ENCODE measurements around the gene SPACA9. TPM values are rescaled to one million over a fixed set of nuclear protein-coding genes. Genes with fewer than 3 reads are reported as not detected.

The SPACA9 gene
- total RNA-seq, 1 donor from 2014 or later, result 1.2 TPM

DNA sequence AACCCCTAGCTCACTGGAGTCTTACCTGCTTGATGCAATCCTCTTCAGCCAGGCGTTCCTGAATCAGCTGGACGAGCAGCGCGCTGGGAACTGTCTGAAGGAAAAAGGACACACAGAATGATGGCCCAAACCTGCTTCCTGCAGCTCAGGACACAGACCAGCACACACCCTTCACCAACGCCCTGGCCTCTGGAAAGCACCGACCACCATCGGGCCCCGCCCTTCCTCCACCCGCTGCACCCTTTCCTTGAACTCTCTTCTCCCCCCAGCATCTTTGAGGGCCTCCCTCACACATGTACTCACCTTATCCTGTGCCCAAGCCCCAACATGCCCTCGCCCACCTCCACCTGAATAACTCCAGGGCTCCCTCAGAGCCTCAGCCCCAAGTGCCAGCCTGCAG lies 23.9 kb upstream of the SPACA9 start:
- H3K27ac Mint-ChIP-seq, result no peak overlapping the region
- no peaks in the 10 kb centered on the region for H3K9me3 Mint-ChIP-seq
- no peaks in the 10 kb centered on the region for H3K36me3 Mint-ChIP-seq (ENCODE audit: low read depth)
- H3K27me3 Mint-ChIP-seq, result no peaks in the 10 kb centered on the region
- ATAC-seq (ENCODE audit: low read depth), result no peak
- POLR2A ChIA-PET, result interaction anchor here (0.6 kb wide), 1 partner anchor 58 kb away, joined by 5 read pairs; no protein-coding TSS in a partner anchor
- CTCF ChIA-PET, result interaction anchor here (1.3 kb wide), 1 partner anchor 47 kb away, joined by 3 read pairs; no protein-coding TSS in a partner anchor
- TF ChIP-seq, protein P1, sequence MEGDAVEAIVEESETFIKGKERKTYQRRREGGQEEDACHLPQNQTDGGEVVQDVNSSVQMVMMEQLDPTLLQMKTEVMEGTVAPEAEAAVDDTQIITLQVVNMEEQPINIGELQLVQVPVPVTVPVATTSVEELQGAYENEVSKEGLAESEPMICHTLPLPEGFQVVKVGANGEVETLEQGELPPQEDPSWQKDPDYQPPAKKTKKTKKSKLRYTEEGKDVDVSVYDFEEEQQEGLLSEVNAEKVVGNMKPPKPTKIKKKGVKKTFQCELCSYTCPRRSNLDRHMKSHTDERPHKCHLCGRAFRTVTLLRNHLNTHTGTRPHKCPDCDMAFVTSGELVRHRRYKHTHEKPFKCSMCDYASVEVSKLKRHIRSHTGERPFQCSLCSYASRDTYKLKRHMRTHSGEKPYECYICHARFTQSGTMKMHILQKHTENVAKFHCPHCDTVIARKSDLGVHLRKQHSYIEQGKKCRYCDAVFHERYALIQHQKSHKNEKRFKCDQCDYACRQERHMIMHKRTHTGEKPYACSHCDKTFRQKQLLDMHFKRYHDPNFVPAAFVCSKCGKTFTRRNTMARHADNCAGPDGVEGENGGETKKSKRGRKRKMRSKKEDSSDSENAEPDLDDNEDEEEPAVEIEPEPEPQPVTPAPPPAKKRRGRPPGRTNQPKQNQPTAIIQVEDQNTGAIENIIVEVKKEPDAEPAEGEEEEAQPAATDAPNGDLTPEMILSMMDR (IDR thresholded peaks at IDR 0.05), result no peak
- intact Hi-C loops (cut with micrococcal nuclease), result no loop called here
- H3K4me1 Mint-ChIP-seq, result peaks cover 28% of the 10 kb centered on the region
- no peak for DNase-seq
- peak overlapping the region; percentile 59 for H3K4me3 Mint-ChIP-seq

DNA sequence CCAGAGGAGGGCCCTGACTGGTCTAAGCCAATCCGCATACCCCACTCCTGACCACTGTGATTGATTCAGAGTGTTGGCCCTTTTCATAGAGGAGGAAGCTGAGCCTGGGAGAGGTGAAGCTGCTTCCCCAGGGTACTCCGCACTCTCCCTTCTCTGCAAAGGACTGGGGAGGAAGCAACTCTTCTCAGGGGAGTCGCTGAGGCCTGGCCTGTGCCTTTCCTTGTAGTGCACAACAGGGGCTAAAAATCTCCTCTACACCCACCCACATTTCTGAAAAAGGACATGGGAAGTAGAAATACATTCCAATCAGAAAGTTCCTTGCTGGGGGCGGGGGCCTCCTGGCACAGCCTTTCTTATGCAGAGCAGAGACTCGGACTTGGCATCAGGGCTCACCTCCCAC lies 22.8 kb upstream of the SPACA9 start:
- TF ChIP-seq, protein P1 (IDR thresholded peaks at IDR 0.05), result no peak

DNA sequence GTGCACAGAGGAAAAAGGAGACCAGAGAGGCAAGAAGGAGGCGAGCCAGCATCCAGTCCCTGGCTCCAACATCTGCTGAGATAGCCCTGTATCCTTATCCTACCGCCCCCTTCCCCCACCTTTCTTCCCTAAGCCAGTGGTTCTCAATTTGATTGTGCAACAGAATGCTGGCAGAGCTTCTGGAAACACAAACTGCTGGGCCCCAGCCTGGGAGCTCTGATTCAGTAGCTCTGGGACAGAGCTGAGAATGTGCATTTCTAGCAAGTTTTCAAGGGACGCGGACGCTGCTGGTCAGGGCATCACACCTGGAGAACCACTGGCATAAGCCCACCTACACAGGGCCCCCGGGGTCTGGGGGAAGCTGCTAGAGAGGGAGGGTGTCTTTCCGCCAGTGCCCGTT lies 21.7 kb upstream of the SPACA9 start:
- Mint-ChIP-seq H3K36me3 (ENCODE audit: low read depth) (no peaks in the 10 kb centered on the region), H3K27me3 (no peaks in the 10 kb centered on the region), H3K4me1 (peaks cover 18% of the 10 kb centered on the region), H3K27ac (no peak overlapping the region), H3K4me3 (no peak overlapping the region), H3K9me3 (no peaks in the 10 kb centered on the region)
- TF ChIP-seq, protein P1 (IDR thresholded peaks at IDR 0.05), result no peak
- intact Hi-C loops (cut with micrococcal nuclease), result no loop called here
- ChIA-PET CTCF (no interaction called here), POLR2A (no interaction called here)
- DNase-seq (no peak), ATAC-seq (ENCODE audit: low read depth) (no peak)

More for the DNA sequence above, 22.8 kb upstream of the SPACA9 start:
- no peaks in the 10 kb centered on the region for H3K9me3 Mint-ChIP-seq
- ChIA-PET POLR2A (no interaction called here), CTCF (no interaction called here)
- intact Hi-C loops (cut with micrococcal nuclease), result no loop called here
- no peaks in the 10 kb centered on the region for H3K27me3 Mint-ChIP-seq
- ATAC-seq (ENCODE audit: low read depth) (no peak), DNase-seq (no peak)
- H3K36me3 Mint-ChIP-seq (ENCODE audit: low read depth), result no peaks in the 10 kb centered on the region
- no peak overlapping the region for H3K4me3 Mint-ChIP-seq
- peaks cover 25% of the 10 kb centered on the region for H3K4me1 Mint-ChIP-seq
- H3K27ac Mint-ChIP-seq, result no peak overlapping the region

DNA sequence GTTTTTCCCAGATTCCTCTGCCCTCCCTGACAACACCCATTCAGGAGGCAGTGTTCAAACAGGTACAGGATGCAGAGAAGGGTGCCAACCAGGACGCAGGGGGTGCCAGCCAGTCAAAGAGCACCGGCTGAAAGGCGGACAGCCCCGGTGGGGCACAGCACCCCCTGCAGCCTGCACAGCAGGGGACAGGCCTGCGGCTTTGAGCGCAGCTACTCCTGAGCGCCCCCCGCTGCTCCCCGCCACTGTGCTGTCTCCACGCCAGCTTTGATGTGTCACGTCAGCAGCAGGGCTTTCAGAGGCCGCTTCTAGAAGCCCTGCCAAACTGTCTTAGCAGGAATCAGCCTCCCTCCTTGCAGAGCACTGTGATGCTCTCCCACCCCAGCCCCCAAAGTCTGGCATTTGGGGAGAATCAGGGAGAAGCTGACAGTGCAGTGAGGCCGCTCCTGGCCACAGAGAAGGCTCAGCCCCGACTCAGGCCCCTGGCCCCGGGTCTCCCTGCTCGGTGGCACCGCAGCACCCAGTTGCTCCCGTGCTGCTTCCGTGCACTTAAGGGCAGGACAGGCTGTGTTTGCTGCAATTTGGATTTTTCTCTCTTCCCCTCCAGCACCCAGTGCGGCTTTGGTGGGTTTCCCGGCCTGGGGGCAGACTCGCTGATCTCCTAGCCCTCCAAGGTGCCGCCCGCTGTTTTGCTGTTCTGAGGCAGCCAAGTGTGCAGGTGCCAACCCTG lies 20.9 kb upstream of the SPACA9 start:
- H3K27ac Mint-ChIP-seq, result no peak overlapping the region
- ATAC-seq (ENCODE audit: low read depth) (no peak), DNase-seq (no peak)
- H3K4me3 Mint-ChIP-seq, result no peak overlapping the region
- POLR2A ChIA-PET, result no interaction called here
- CTCF ChIA-PET, result interaction anchor here (1.1 kb wide), 1 partner anchor 8 kb away, joined by 5 read pairs; no protein-coding TSS in a partner anchor
- H3K9me3 Mint-ChIP-seq, result no peaks in the 10 kb centered on the region
- H3K27me3 Mint-ChIP-seq, result no peaks in the 10 kb centered on the region
- TF ChIP-seq, protein P1 (IDR thresholded peaks at IDR 0.05), result no peak
- H3K4me1 Mint-ChIP-seq, result peaks cover 18% of the 10 kb centered on the region
- H3K36me3 Mint-ChIP-seq (ENCODE audit: low read depth), result no peaks in the 10 kb centered on the region
- intact Hi-C loops (cut with micrococcal nuclease), result no loop called here

DNA sequence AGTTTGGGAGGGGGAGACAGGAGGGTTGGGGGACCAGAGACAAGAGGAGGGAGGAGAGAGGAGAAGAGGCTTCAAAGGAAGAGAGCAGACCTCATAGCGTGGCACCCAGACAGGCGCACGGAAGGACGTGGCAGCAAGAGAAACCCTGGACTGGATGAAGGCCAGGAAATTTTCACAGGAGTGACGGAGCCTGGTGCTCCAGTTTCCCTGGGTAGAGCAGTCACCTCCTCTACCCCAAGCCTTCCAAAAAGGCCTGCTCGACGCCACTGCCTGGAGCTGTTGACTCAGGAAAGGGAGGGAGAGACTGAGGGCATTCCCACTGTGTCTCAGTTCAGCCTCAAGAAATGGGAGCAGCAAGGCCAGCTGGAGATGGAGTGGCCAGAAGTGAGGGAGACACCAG lies 19.9 kb upstream of the SPACA9 start:
- no peaks in the 10 kb centered on the region for H3K9me3 Mint-ChIP-seq
- ChIA-PET POLR2A (no interaction called here), CTCF (interaction anchor here (1.1 kb wide), 1 partner anchor 9 kb away, joined by 5 read pairs; no protein-coding TSS in a partner anchor)
- no peaks in the 10 kb centered on the region for H3K36me3 Mint-ChIP-seq (ENCODE audit: low read depth)
- TF ChIP-seq, protein P1 (IDR thresholded peaks at IDR 0.05), result no peak
- intact Hi-C loops (cut with micrococcal nuclease), result no loop called here
- no peak overlapping the region for H3K4me3 Mint-ChIP-seq
- H3K4me1 Mint-ChIP-seq, result peaks cover 18% of the 10 kb centered on the region
- DNase-seq (no peak), ATAC-seq (ENCODE audit: low read depth) (no peak)
- no peaks in the 10 kb centered on the region for H3K27me3 Mint-ChIP-seq
- no peak overlapping the region for H3K27ac Mint-ChIP-seq

All from activated B cell treated with CpG ODN at 0.5 μM for 24 hours (primary cell).